GM08714 (cell line): ENCODE results near the gene AHRR.
"Not testable (repeated sequence)": the region's sequence is repeated elsewhere in the genome, so short reads cannot be mapped to it uniquely, and the experiment has no call there.

Experiments used
- H3K4me3 ChIP-seq: fragments of 200-500 bp; sonication (Bioruptor generic); 2 replicates; pipeline ENCODE4 v1.5.1; 2014; ENCODE audit warnings: mild to moderate bottlenecking, low read length, inconsistent platforms
- ZNF274 ChIP-seq: IDR thresholded peaks from 2 replicates; pipeline ENCODE4 v1.6.1; 2012; ENCODE audit warnings: mild to moderate bottlenecking, low read depth, low read length

Gene AHRR

GRCh38 chr5:355958-356357, 34.4 kb downstream of the AHRR start:
- no peak overlapping the region for H3K4me3 ChIP-seq
- no peak for TF ChIP-seq ZNF274

- TF ChIP-seq ZNF274: no peak
- H3K4me3 ChIP-seq: no peak overlapping the region
These were observed 37.9 kb downstream of the AHRR start for GRCh38 chr5:359301-359897.

- TF ChIP-seq ZNF274: no peak
- H3K4me3 ChIP-seq: no peak overlapping the region
These were observed 38.9 kb downstream of the AHRR start for GRCh38 chr5:360257-361027.

- TF ChIP-seq ZNF274: no peak
- no peak overlapping the region for H3K4me3 ChIP-seq
These were observed 40.7 kb downstream of the AHRR start for GRCh38 chr5:362189-362588.

GRCh38 chr5:362978-363765, 41.7 kb downstream of the AHRR start:
- H3K4me3 ChIP-seq: no peak overlapping the region
- TF ChIP-seq ZNF274: no peak

GRCh38 chr5:364497-364896, 43.0 kb downstream of the AHRR start:
- TF ChIP-seq ZNF274: no peak
- no peak overlapping the region for H3K4me3 ChIP-seq

- no peak for TF ChIP-seq ZNF274
These were observed 45.2 kb downstream of the AHRR start for GRCh38 chr5:366541-367357.

GRCh38 chr5:367358-368130, 46.0 kb downstream of the AHRR start:
- no peak overlapping the region for H3K4me3 ChIP-seq
- TF ChIP-seq ZNF274: no peak

More at GRCh38 chr5:366541-367357, 45.2 kb downstream of the AHRR start:
- H3K4me3 ChIP-seq: no peak overlapping the region

- TF ChIP-seq ZNF274: no peak
- no peak overlapping the region for H3K4me3 ChIP-seq
These were observed 46.9 kb downstream of the AHRR start for GRCh38 chr5:368183-369084.

- no peak for TF ChIP-seq ZNF274
- H3K4me3 ChIP-seq: no peak overlapping the region
These were observed 47.8 kb downstream of the AHRR start for GRCh38 chr5:369151-369868.

GRCh38 chr5:369869-370236, 48.3 kb downstream of the AHRR start:
- H3K4me3 ChIP-seq: not testable (repeated sequence)

- TF ChIP-seq ZNF274: no peak
- no peak overlapping the region for H3K4me3 ChIP-seq
These were observed 48.9 kb downstream of the AHRR start for GRCh38 chr5:370311-370958.
